ENCODE measurements around the gene DHRSX. TPM values are rescaled to one million over a fixed set of nuclear protein-coding genes. Genes with fewer than 3 reads are reported as not detected.
"Not testable (repeated sequence)": the region's sequence is repeated elsewhere in the genome, so short reads cannot be mapped to it uniquely, and the experiment has no call there.

Gene DHRSX
- total RNA-seq, 4 donors from 2014 or later: 4.4 to 23.8 (median 11.3) TPM

- TF ChIP-seq CTCF (IDR thresholded peaks at IDR 0.05): no peak
- TF ChIP-seq POLR2A (IDR thresholded peaks at IDR 0.05): no peak
- Histone ChIP-seq H3K27me3 (no peaks in the 10 kb centered on the region), H3K4me3 (no peak overlapping the region), H3K4me1 (no peaks in the 10 kb centered on the region), H3K36me3 (no peaks in the 10 kb centered on the region), H3K9me3 (peaks cover 0 to 9% of the 10 kb centered on the region in 2 donors), H3K27ac (no peak overlapping the region)
- DNase-seq: no peak
- intact Hi-C loops (cut with DNase I; ENCODE audit: low total_unique reads): no loop called here
Measured at GRCh38 chrX:2226182-2226581, 274.6 kb downstream of the DHRSX start.

GRCh38 chrX:2224597-2225235, 276.1 kb downstream of the DHRSX start:
- Histone ChIP-seq H3K4me1 (no peaks in the 10 kb centered on the region), H3K9me3 (peaks cover 0 to 14% of the 10 kb centered on the region in 2 donors), H3K36me3 (no peaks in the 10 kb centered on the region), H3K27ac (no peak overlapping the region), H3K4me3 (no peak overlapping the region), H3K27me3 (no peaks in the 10 kb centered on the region)
- intact Hi-C loops (cut with DNase I; ENCODE audit: low total_unique reads): no loop called here
- TF ChIP-seq POLR2A (IDR thresholded peaks at IDR 0.05) (no peak), CTCF (IDR thresholded peaks at IDR 0.05) (no peak)
- no peak for DNase-seq

GRCh38 chrX:2224161-2224560, 276.6 kb downstream of the DHRSX start:
- no peak for TF ChIP-seq CTCF (IDR thresholded peaks at IDR 0.05)
- TF ChIP-seq POLR2A (IDR thresholded peaks at IDR 0.05): no peak
- Histone ChIP-seq H3K4me1 (no peaks in the 10 kb centered on the region), H3K27ac (no peak overlapping the region), H3K9me3 (peaks cover 0 to 19% of the 10 kb centered on the region in 2 donors), H3K36me3 (no peaks in the 10 kb centered on the region), H3K4me3 (no peak overlapping the region), H3K27me3 (no peaks in the 10 kb centered on the region)
- intact Hi-C loops (cut with DNase I; ENCODE audit: low total_unique reads): no loop called here
- no peak for DNase-seq

GRCh38 chrX:2220829-2221567, 279.8 kb downstream of the DHRSX start:
- Histone ChIP-seq H3K4me3 (no peak overlapping the region), H3K27ac (no peak overlapping the region), H3K27me3 (no peaks in the 10 kb centered on the region), H3K4me1 (no peaks in the 10 kb centered on the region), H3K36me3 (no peaks in the 10 kb centered on the region), H3K9me3 (peaks cover 0 to 24% of the 10 kb centered on the region in 2 donors)
- TF ChIP-seq CTCF (IDR thresholded peaks at IDR 0.05) (no peak), POLR2A (IDR thresholded peaks at IDR 0.05) (no peak)
- DNase-seq: no peak
- intact Hi-C loops (cut with DNase I; ENCODE audit: low total_unique reads): no loop called here

- H3K27ac ChIP-seq: no peak overlapping the region
- no peak for DNase-seq
- H3K36me3 ChIP-seq: no peaks in the 10 kb centered on the region
- no peak overlapping the region for H3K4me3 ChIP-seq
- no peak for TF ChIP-seq CTCF (IDR thresholded peaks at IDR 0.05)
- no peak for TF ChIP-seq POLR2A (IDR thresholded peaks at IDR 0.05)
- no peaks in the 10 kb centered on the region for H3K4me1 ChIP-seq
- peaks cover 0 to 29% of the 10 kb centered on the region in 2 donors for H3K9me3 ChIP-seq
- no peaks in the 10 kb centered on the region for H3K27me3 ChIP-seq
- intact Hi-C loops (cut with DNase I; ENCODE audit: low total_unique reads): no loop called here
Measured at GRCh38 chrX:2220296-2220695, 280.5 kb downstream of the DHRSX start.

- H3K4me1 ChIP-seq; H3K36me3 ChIP-seq; H3K27ac ChIP-seq; H3K4me3 ChIP-seq; H3K27me3 ChIP-seq; intact Hi-C loops (cut with DNase I; ENCODE audit: low total_unique reads); DNase-seq: not testable (repeated sequence)
- H3K9me3 ChIP-seq: peaks cover 0 to 11% of the 10 kb centered on the region in 2 donors
Measured at GRCh38 chrX:2214138-2214823, 286.5 kb downstream of the DHRSX start.

GRCh38 chrX:2211667-2212066, 289.1 kb downstream of the DHRSX start:
- intact Hi-C loops (cut with DNase I; ENCODE audit: low total_unique reads); H3K36me3 ChIP-seq; DNase-seq; H3K27ac ChIP-seq; H3K4me3 ChIP-seq; H3K27me3 ChIP-seq; H3K4me1 ChIP-seq; H3K9me3 ChIP-seq: not testable (repeated sequence)
